DOHH2 (cell line): Measurements from ENCODE around the gene DLGAP3.

Experiments
- H3F3A ChIP-seq: fragments of 200-600 bp; sonication (generic), shearing (Covaris generic); 2 replicates; pipeline ENCODE4 v1.6.0; 2016; ENCODE audit warnings: antibody characterized with exemption, mild to moderate bottlenecking; ENCODE audit not compliant: control insufficient read depth, insufficient read depth
- H3K27ac ChIP-seq: fragments of 200-600 bp; sonication (generic); 2 replicates; pipeline ENCODE4 v1.5.1; 2014; ENCODE audit warnings: low read depth, mild to moderate bottlenecking, low read length, moderate library complexity
- H3K27me3 ChIP-seq: fragments of 200-600 bp; sonication (generic); 2 replicates; pipeline ENCODE4 v1.6.1; 2014; ENCODE audit warnings: mild to moderate bottlenecking, low read length, mixed read lengths; ENCODE audit not compliant: control insufficient read depth
- H3K36me3 ChIP-seq: fragments of 200-600 bp; sonication (generic); 2 replicates; pipeline ENCODE4 v1.6.1; 2014; ENCODE audit warnings: mild to moderate bottlenecking, low read length, moderate library complexity, mixed read lengths; ENCODE audit not compliant: control insufficient read depth
- H3K4me1 ChIP-seq: fragments of 200-600 bp; sonication (generic); 2 replicates; pipeline ENCODE4 v1.6.1; 2014; ENCODE audit warnings: mild to moderate bottlenecking, low read length, mixed read lengths; ENCODE audit not compliant: control insufficient read depth
- H3K4me2 ChIP-seq: fragments of 200-600 bp; sonication (generic); 2 replicates; pipeline ENCODE4 v1.6.0; 2014; ENCODE audit warnings: mild to moderate bottlenecking, low read length, moderate library complexity
- H3K4me3 ChIP-seq: fragments of 200-600 bp; sonication (generic); 2 replicates; pipeline ENCODE4 v1.5.1; 2014; ENCODE audit warnings: mild to moderate bottlenecking, low read length, mixed read lengths
- H3K79me2 ChIP-seq: fragments of 200-600 bp; sonication (generic); 2 replicates; pipeline ENCODE4 v1.6.1; 2014; ENCODE audit warnings: mild to moderate bottlenecking, low read length, mixed read lengths; ENCODE audit not compliant: control insufficient read depth
- H3K9me2 ChIP-seq: fragments of 200-600 bp; sonication (generic); replicated peaks from 2 replicates; pipeline ENCODE4 v1.6.1; 2014; ENCODE audit warnings: mild to moderate bottlenecking, low read length, mixed read lengths; ENCODE audit not compliant: control insufficient read depth
- H3K9me3 ChIP-seq: fragments of 200-600 bp; sonication (generic); 2 replicates; pipeline ENCODE4 v1.6.1; 2014; ENCODE audit warnings: antibody characterized with exemption, low read length, mixed read lengths; ENCODE audit not compliant: control insufficient read depth, insufficient read depth
- H4K20me1 ChIP-seq: fragments of 200-600 bp; sonication (generic); 2 replicates; pipeline ENCODE4 v1.6.0; 2014; ENCODE audit warnings: low read depth, mild to moderate bottlenecking, antibody characterized with exemption, low read length, moderate library complexity; ENCODE audit not compliant: control insufficient read depth, insufficient read depth
- EZH2phosphoT487 ChIP-seq: fragments of 200-600 bp; sonication (generic); IDR thresholded peaks from 2 replicates; pipeline ENCODE4 v1.6.1; 2017; ENCODE audit warnings: borderline replicate concordance, mild to moderate bottlenecking, antibody characterized with exemption, low read length, moderate library complexity, mixed read lengths
- TF ChIP-seq, protein P1 (sequence below): fragments of 200-600 bp; sonication (generic); IDR thresholded peaks from one replicate; pipeline ENCODE4 v1.5.1; 2014; ENCODE audit warnings: antibody characterized with exemption, mild to moderate bottlenecking, low read depth, low read length; ENCODE audit not compliant: poor library complexity, severe bottlenecking

The DLGAP3 gene

DNA sequence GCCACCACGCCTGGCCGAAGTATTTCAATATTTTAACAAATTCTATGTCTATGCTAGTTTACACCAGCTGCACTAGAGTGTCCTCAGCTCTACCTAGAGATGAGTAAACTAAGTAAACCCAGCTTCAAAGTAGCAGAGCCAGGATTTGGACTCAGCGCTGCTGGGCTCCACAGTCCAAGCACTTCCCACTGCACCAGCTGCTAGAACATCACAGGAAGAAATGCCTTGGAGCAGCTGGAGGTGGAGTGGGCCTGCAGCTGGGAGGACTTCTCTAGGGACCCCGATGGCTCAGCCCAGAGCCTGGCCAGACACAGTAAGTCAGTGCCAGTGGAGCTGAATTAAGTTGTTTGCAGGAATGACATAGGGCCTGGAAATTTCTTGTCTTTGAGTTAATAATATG, 59.7 kb downstream of the DLGAP3 start:
- peaks cover 14% of the 10 kb centered on the region for H3K4me1 ChIP-seq
- H3K27ac ChIP-seq: no peak overlapping the region
- no peaks in the 10 kb centered on the region for H3K79me2 ChIP-seq
- no peak overlapping the region for H3K4me3 ChIP-seq
- H3K4me2 ChIP-seq: no peak overlapping the region
- H4K20me1 ChIP-seq: no peaks in the 10 kb centered on the region
- TF ChIP-seq, protein P1, sequence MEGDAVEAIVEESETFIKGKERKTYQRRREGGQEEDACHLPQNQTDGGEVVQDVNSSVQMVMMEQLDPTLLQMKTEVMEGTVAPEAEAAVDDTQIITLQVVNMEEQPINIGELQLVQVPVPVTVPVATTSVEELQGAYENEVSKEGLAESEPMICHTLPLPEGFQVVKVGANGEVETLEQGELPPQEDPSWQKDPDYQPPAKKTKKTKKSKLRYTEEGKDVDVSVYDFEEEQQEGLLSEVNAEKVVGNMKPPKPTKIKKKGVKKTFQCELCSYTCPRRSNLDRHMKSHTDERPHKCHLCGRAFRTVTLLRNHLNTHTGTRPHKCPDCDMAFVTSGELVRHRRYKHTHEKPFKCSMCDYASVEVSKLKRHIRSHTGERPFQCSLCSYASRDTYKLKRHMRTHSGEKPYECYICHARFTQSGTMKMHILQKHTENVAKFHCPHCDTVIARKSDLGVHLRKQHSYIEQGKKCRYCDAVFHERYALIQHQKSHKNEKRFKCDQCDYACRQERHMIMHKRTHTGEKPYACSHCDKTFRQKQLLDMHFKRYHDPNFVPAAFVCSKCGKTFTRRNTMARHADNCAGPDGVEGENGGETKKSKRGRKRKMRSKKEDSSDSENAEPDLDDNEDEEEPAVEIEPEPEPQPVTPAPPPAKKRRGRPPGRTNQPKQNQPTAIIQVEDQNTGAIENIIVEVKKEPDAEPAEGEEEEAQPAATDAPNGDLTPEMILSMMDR: no peak
- no peak for TF ChIP-seq EZH2phosphoT487
- H3K9me3 ChIP-seq: no peaks in the 10 kb centered on the region
- H3F3A ChIP-seq: no peaks in the 10 kb centered on the region
- no peaks in the 10 kb centered on the region for H3K9me2 ChIP-seq
- H3K27me3 ChIP-seq: peaks cover 27% of the 10 kb centered on the region
- H3K36me3 ChIP-seq: no peaks in the 10 kb centered on the region

DNA sequence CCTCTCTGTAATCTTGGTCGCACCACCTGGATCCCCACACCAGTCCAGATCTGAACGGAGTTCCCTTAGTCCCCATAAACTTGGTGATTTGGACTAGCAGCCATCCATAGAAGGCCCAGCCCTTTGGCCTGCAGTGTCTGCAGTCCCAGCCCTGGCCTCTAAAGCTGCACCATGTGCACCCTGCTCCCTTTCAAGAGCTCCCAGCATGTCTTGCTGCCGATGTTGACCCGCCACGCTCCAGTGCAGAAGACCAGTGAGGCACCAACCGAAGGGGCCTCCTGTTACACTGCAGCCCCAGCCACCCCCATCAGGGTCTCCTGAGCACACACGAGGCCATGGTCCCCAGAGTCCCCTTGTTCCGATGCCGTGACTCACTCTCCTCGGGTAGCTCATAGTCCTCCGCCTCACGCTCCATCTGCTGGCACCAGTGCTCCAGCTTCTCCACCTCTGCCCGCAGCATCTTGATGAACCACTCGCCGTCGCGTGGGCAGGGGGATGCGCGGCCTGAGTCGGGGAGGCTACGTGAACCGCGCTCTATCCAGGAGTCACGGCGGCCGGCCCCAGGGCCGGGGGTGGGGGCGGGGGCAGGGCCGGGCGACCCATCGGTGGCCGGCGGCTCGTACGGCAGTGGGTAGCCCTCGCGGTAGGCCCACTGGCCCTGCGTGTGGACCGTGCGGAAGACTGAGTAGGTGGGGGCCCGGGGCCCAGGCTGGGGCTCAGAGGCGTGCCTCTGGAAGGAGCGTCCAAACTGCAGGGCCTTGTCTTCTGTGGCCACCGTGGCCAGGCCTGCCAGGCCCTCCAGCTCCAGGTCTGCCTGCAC, 61.0 kb downstream of the DLGAP3 start:
- TF ChIP-seq, protein P1: no peak
- TF ChIP-seq EZH2phosphoT487: no peak
- Histone ChIP-seq H4K20me1 (no peaks in the 10 kb centered on the region), H3F3A (no peaks in the 10 kb centered on the region), H3K27ac (no peak overlapping the region), H3K9me2 (no peaks in the 10 kb centered on the region), H3K4me2 (no peak overlapping the region), H3K36me3 (no peaks in the 10 kb centered on the region), H3K9me3 (no peaks in the 10 kb centered on the region), H3K4me3 (no peak overlapping the region), H3K4me1 (peaks cover 14% of the 10 kb centered on the region), H3K79me2 (no peaks in the 10 kb centered on the region), H3K27me3 (peaks cover 21% of the 10 kb centered on the region)

DNA sequence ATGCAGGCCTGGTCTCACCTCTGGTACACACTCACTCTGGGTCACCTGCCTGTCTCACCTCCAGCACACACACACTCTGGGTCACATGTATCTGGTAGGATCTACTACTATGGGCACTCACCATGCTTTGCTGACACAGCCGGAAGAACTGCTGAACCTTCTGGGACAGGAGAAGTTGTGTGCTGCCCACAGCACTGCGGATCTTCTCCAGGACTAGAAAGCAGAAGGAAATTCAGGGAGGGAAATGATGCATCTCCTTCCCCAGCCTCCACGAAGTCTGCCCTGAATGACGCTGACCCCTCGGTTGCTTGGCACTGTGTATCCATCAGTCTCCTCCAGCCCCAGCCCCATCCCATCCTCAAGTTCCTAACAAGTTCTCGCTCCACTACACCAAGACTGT, 62.0 kb downstream of the DLGAP3 start:
- Histone ChIP-seq H3K36me3 (no peaks in the 10 kb centered on the region), H3K27me3 (peaks cover 11% of the 10 kb centered on the region; the same call in 1 of the 2 replicates), H3K27ac (no peak overlapping the region), H3K4me3 (no peak overlapping the region), H3K79me2 (no peaks in the 10 kb centered on the region), H3F3A (no peaks in the 10 kb centered on the region), H3K4me1 (peaks cover 14% of the 10 kb centered on the region), H3K9me2 (no peaks in the 10 kb centered on the region), H3K4me2 (no peak overlapping the region), H4K20me1 (no peaks in the 10 kb centered on the region), H3K9me3 (no peaks in the 10 kb centered on the region)
- TF ChIP-seq, protein P1: no peak
- TF ChIP-seq EZH2phosphoT487: no peak
